Measurements from ENCODE around the gene RBFOX2. TPM values are rescaled to one million over a fixed set of nuclear protein-coding genes. Genes with fewer than 3 reads are reported as not detected.

RBFOX2 gene
- polyA plus RNA-seq, 1 donor: 190 TPM

DNA sequence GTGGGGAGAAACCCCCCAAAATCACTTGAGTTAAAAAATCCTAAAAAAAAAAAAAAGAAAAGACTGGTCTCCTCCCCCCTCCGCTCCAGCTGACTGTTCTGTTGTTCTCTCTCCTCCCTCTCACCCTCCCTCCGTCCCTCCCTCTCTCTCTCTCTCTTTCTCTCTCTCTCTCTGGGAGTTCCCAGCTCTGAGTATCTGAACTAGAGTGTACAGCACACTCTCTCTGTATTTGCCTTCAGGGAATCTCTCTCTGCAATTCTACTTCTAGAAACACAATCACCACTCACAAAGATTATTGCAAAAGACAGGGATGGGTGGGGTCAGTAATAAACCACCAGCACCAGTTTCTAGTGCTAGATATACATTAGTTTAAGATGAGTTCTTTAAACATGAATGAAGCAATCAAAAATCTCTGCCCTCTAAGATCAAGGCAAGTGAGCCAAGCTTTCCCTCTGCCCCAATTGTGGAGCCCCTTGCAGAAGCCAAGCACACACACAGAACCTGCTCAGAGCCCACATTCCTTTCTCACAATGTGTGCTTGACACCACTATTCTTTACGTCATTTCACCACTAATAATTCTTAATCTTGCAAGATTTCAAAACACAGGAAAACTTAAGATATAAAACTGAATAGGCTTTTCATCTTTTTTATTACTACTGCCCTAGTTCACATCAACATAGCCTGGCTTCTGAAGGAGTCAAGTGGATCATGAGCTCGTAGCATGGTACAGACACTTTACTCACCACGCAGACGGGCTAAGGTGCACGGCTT lies 133.5 kb downstream of the RBFOX2 start:
- DNase-seq: peak; percentile 73

DNA sequence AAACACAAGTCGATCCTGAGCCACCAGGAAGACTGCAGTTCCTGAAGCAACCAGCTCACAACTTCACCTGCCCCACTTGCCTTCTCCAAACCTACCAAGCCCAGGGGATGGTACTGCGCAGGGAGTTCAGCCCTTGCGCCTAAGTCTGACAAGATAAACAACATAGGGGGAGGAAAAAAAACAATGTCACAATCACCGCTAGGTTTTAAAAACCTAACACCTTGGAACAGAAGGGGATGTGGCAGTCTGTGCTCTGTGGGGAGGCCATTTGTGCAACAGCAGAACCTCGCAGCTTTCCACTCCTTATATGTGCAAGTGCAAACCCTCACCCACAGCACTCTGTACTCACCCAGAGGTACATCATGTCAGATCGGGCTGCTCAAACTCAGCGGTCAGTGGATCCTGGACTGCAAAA lies 134.2 kb downstream of the RBFOX2 start:
- no peak for DNase-seq

DNA sequence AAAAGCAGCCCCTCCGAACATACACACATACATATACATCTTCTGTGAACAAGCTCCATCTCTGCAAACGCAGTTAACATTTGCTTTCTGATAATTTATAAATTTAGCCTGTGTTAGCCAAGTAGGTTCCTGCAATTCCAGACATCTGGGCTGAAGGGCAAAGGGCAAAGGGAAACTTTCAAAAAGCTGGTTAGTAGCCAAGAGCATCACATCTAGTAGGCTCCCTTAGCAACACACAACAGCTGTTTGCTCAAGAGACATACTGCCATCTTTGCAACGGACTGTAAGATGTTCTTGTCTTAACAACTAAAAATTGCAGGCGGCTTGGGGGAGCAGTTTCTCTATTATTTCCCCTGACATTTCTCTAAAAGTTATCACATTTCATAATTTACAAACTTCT lies 134.9 kb downstream of the RBFOX2 start:
- DNase-seq: peak; percentile 30

- DNase-seq: no peak
Measured at GRCh38 chr22:35892192-35892591, 136.4 kb downstream of the RBFOX2 start.

- DNase-seq: no peak
Measured at GRCh38 chr22:35891442-35891841, 137.2 kb downstream of the RBFOX2 start.

DNA sequence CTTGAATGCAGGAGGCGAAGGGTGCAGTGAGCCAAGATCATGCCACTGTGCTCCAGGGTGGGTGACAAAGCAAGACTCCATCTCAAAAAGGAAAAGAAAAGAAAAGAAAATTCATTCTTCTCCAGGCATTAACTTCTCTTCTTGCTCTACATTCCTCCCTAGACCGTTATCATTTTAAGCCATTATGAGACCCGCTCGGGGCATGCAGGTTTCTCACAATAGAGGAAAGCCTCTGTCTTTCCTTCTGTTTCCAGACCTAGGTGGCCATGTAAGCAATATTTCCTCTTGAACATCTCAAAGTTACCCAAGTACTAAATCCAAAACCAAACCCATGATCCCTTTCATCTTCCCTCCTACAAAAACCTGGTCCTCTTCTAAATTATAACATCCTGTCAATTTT lies 139.6 kb downstream of the RBFOX2 start:
- DNase-seq: no peak

DNA sequence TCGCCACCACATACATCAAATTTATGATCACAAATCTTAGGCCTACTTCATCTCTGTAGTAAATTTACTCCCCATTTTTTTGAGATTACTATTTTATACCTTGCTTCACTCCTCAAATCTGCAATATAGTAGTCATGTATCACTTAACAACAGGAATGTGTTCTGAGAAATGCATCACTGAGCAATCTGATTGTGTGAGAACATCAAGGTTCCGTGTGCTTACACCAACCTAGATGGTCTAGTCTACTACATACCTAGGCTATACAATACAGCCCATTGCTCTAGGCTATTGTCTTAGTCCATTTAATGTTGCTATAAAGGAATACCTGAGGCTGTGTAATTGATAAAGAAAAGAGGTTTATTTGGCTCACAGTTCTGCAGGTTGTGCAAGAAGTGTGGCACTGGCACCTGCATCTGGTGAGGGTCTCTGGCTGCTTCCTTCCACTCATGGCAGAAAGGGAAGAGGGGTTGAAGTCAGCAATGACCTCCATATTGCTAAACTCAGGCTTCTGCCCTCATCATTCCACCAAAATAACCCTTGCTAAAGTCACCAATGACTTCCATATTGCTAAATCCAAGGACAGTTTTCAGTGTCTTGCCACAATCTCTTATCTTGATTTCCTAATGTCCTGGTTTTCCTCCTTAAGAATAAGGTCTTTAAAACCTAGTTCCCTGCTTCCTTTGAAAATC lies 140.3 kb downstream of the RBFOX2 start:
- DNase-seq: no peak

GRCh38 chr22:35887296-35887875 lies 141.2 kb downstream of the RBFOX2 start:
- no peak for DNase-seq

- DNase-seq: no peak
Measured at GRCh38 chr22:35886309-35886708, 142.3 kb downstream of the RBFOX2 start.

- no peak for DNase-seq
Measured at GRCh38 chr22:35884529-35884928, 144.1 kb downstream of the RBFOX2 start.

DNA sequence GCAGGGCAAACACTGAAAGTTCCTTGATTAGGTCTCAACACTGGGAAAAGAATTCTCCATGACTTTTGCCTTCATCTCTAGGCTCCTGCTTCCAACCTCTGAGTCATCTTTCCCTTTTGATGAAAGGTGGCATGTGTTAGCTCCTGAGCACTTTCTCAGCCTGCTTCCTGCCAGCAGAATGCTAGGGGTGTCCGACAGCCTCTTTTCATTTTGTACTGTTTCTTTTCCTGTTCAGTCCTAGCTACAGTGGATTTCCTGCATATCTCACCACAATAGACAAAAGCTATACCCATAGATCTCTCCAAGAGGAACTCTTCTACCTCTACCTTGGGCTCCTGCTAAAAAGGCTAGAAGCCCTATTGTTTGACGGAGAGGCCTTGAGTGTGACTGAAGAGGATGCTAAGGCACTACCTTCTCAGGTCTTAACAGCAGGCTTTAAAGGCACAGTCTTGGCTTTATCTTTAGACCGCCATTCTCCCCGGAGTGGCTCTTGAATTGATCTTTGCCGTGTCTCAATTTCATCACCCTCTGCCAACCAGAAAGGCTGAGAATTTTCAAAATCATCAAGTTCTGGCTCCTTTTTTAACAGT lies 145.5 kb downstream of the RBFOX2 start:
- no peak for DNase-seq

GRCh38 chr22:35882211-35883030 lies 146.2 kb downstream of the RBFOX2 start:
- peak; percentile 26 for DNase-seq

DNA sequence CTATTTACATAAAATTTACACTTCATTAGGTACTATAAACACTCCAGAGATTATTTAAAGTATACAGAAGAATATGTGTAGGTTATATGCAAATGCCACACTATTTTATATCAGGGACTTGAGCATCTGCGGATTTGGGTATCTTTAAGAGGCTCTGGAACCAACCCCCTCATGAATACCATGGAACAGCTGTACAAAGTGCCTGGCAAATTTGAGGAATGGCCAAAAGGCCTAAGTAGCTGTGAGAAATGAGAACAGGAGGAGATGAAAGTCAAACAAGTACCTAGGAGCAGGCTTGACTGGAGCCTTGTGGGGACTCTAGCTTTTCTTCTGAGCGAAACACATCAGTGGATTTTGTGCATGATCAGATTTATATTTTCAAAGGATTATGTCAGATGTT lies 149.3 kb downstream of the RBFOX2 start:
- no peak for DNase-seq

GRCh38 chr22:35873426-35873825 lies 155.2 kb downstream of the RBFOX2 start:
- no peak for DNase-seq

DNA sequence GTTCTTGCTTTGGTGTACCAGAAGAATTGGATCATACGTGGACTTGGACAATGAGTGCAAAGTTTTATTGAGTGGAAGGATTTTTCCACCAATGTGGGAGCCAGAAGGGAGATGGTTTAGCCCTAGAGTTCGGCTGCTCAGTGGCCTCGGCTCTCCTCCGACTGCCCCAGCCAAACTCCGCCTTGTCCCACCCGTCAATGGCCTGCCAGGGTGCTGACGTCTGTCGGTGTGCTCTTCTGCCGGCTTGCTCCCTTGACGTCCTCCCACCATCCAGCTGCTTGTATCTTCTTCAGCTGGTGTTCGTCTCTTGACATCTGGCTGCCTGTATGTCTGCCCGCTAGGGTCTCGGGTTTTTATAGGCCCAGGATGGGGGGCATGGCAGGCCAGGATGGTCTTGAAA lies 156.2 kb downstream of the RBFOX2 start:
- no peak for DNase-seq

GRCh38 chr22:35870517-35871293 lies 157.9 kb downstream of the RBFOX2 start:
- no peak for DNase-seq

DNA sequence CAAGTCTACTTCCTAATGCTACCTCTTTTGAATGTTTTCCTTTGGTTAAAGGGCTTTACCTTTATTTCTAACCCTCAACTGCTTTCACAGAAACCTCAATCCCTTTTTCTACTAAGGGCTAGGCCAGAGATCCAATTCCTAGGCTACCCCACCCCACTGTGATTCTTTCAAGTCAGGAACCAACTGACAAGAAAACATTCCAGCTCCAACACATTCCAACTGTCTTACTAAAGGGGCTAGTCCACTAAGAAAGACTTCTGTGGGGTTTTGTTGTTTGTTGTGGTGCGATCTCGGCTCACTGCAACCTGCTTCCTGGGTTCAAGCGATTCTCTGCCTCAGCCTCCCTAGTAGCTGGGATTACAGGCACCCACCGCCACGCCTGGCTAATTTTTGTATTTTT lies 159.7 kb downstream of the RBFOX2 start:
- no peak for DNase-seq

DNA sequence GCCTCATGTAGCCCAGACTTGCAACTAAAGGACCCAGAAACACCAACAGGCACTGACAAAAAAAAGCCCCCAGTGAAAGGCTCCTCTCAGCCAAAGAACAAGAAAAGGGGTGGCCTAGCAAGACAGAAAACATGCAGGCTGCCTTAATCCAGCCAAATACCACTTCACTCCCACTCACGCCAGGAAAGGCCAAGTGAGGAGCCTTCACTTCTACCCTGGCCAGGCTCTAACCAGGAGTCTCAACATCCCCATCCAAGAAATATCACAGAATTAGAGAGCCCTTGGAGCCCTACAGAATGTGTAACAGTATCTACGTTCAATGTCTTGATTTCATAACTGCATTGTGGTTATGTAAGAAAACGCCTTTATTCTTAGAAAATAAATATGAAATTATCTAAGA lies 162.0 kb downstream of the RBFOX2 start:
- DNase-seq: no peak

DNA sequence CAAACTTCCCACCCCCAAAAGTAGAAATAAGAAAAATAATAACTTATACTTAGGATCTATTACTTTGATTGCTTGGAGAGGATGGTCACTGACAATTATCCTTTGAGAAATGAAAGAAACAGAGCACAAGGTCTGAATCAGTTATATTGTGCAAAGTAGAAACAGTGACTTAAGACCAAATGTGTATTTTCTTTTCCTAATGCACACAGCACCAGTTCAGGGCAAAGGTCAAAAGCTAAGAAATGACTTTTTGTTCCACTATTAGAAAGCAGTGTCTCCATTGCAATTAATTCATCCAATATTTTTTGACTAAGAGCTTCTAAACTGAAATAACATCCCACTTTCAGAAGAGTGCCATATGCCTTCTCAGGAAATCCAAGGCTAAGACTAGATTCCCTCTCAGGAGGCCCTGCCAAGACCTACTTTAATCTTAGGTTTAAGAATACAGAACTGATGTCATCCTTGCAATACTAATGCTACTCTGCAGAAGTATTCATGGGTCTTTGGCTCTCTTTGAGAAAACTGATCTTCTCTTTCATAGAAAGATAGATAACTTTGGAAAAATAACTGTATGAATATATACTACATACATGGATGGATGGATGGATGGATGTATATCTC lies 164.0 kb downstream of the RBFOX2 start:
- DNase-seq: no peak

DNA sequence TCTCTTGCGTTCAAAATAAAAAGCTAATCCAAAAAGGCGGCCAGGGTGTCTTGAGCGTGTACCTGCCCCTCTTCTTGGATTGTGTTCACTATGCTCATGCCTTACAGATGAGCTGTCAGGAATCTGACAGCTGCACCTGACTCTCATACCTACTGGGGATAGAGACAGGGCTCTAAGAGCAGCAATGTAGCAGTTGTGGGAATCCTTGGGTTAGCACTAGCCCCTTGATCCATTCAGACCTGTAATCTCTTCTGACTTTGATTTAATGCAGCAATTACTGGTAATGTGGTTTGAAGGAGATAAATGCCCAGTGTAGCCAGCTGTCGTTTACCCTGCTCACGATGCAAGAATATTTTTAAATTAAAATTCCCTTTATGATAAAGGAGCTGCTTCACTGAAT lies 165.2 kb downstream of the RBFOX2 start:
- DNase-seq: no peak

- DNase-seq: no peak
Measured at GRCh38 chr22:35862697-35863096, 165.9 kb downstream of the RBFOX2 start.
